Stimulated activated naive CD8-positive, alpha-beta T cell treated with anti-CD3 and anti-CD28 coated beads, Interleukin-15, amount 100 ng/mL, for 72 hours (primary cell): ENCODE data around the gene GRPEL1.

ENCODE experiments used
- ATAC-seq: fragments of 150-1000 bp; cut with Tn5 transposase; 2 replicates; pipeline ENCODE4 v1.10.0; 2021; ENCODE audit warnings: mild to moderate bottlenecking, moderate library complexity
- DNase-seq, 2 donors: peaks; one replicate each; pipeline ENCODE4 v3.0.0; 2021 to 2022
- H3K27ac Mint-ChIP-seq, 2 donors: one replicate each; pipeline ENCODE4 v1.8.0; 2022; ENCODE audit warnings: mild to moderate bottlenecking in 2 of 2, mixed read lengths in 2 of 2, moderate library complexity in 2 of 2
- H3K27me3 Mint-ChIP-seq: one replicate; pipeline ENCODE4 v1.8.0; 2022; ENCODE audit warnings: mixed read lengths
- H3K4me1 Mint-ChIP-seq: one replicate; pipeline ENCODE4 v1.8.0; 2022; ENCODE audit warnings: mild to moderate bottlenecking, mixed read lengths
- H3K4me3 Mint-ChIP-seq, 2 donors: one replicate each; pipeline ENCODE4 v1.8.0; 2022; ENCODE audit warnings: mild to moderate bottlenecking in 2 of 2, mixed read lengths in 2 of 2, moderate library complexity in 1 of 2
- H3K9me3 Mint-ChIP-seq, 2 donors: one replicate each; pipeline ENCODE4 v1.8.0; 2022; ENCODE audit warnings: mixed read lengths in 2 of 2

Gene GRPEL1

GRCh38 chr4:7059662-7060061 lies 8.2 kb downstream of the GRPEL1 start:
- Mint-ChIP-seq H3K4me3 (no peak overlapping the region), H3K27ac (no peak overlapping the region), H3K27me3 (no peaks in the 10 kb centered on the region), H3K9me3 (no peaks in the 10 kb centered on the region), H3K4me1 (peaks cover 31% of the 10 kb centered on the region)
- ATAC-seq (no peak), DNase-seq (no peak)

DNA sequence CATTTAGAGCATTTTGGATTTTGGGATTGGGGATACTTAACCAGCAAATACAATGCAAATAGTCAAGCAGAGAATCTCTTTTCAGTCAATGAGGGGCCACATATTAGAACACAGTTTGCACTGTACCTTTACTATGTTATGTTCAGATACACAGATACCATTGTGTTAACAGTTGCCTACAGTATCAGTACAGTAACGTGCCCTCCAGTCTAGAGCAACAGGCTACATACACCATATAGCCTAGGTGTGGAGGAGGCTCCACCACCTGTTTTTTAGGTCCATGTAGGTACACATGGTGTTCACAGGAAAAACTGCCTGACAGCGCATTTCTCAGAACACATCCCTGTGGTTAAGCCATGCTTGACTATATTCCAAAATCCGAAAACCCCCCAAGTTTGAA lies 9.1 kb downstream of the GRPEL1 start:
- Mint-ChIP-seq H3K4me1 (peaks cover 24% of the 10 kb centered on the region), H3K4me3 (no peak overlapping the region), H3K9me3 (no peaks in the 10 kb centered on the region), H3K27me3 (no peaks in the 10 kb centered on the region), H3K27ac (peak overlapping the region in 1 of 2 donors; percentile 27)
- ATAC-seq (no peak), DNase-seq (no peak)

DNA sequence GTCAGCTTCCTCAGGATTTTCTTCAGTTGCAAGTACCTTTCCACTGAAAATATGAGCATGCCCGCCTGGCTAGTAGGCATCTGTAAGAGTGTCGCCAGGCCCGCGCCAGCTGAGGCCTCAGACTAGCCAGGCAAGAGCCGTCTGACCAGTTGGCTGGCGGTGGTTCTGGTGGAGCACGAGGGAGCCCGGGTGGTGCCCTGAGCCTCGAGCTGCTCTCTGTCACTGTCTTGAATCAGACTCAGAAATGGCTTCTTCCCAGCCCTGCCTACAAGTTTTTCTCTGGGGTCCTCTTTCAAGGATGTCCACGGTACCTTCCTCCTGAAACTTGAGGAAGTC lies 11.9 kb downstream of the GRPEL1 start:
- Mint-ChIP-seq H3K4me1 (peaks cover 32% of the 10 kb centered on the region), H3K4me3 (no peak overlapping the region), H3K9me3 (no peaks in the 10 kb centered on the region), H3K27me3 (no peaks in the 10 kb centered on the region), H3K27ac (no peak overlapping the region)
- no peak for DNase-seq
- no peak for ATAC-seq

DNA sequence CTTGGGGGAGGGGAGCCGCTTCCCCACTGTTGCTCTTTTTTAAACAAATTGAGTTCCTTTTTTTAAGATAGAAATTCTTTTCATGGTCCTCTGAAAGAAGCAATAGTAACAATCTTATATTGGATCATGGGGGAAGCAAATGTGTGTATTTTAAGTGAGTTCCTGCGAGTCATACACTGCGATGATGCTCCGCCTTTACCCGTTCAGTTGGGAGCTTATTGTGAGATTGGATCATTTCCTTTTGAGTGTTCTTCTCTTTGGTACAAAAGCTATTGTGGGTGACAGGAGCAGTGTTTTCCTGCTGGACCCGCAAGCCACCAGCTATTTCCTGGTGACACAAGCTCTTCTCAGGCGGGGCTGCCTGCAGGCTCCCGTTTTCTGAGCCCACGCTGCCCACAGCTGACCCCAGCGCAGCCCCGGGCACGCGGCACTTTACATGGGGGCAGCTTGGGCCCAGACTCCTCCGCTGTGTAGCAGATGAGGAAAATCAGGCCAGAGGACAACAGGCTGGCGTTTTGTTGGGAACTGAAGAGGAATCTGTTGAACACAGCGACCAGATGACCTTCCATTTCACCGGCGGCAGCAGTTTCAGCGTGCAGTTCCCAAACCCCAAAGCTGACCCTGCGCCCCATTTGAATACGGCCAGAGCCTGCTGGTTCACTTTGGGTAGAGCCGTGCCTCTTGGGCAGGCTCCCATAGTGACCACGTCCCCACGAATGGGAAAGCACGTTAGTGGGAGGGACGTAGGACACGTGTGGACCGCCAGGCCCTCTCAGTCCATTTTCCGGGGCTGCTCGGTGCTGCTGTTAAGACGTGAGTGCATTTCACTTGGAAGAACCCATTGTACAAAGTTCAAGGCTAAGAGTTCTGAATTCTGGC lies 12.5 kb downstream of the GRPEL1 start:
- no peaks in the 10 kb centered on the region for H3K9me3 Mint-ChIP-seq
- no peak overlapping the region for H3K4me3 Mint-ChIP-seq
- ATAC-seq (no peak), DNase-seq (no peak)
- H3K4me1 Mint-ChIP-seq: peaks cover 31% of the 10 kb centered on the region
- peak overlapping the region in 1 of 2 donors; percentile 40 for H3K27ac Mint-ChIP-seq
- no peaks in the 10 kb centered on the region for H3K27me3 Mint-ChIP-seq

DNA sequence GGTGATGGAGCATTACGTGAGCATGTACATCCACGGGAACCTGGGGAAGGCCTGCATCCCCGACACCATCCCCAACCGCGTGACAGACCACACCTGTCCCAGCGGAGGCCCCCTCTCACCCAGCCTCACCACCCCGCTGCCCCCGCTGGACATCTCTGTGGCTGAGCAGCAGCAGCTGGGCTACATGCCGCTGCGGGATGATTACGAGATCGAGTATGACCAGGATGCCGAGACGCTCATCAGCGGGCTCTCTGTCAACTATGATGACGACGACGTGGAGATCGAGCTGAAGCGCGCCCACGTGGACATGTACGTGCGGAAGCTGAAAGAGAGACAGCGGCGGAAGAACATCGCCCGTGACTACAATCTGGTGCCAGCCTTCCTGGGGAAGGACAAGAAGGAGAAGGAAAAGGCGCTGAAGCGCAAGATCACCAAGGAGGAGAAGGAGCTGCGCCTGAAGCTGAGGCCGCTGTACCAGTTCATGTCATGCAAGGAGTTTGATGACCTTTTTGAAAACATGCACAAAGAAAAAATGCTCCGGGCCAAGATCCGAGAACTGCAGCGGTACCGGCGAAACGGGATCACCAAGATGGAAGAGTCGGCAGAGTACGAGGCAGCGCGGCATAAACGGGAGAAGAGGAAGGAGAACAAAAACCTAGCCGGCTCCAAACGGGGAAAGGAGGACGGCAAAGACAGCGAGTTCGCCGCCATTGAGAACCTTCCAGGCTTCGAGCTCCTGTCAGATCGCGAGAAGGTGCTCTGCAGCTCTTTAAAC lies 13.6 kb downstream of the GRPEL1 start:
- DNase-seq: no peak
- no peak overlapping the region for H3K4me3 Mint-ChIP-seq
- peaks cover 37% of the 10 kb centered on the region for H3K4me1 Mint-ChIP-seq

DNA sequence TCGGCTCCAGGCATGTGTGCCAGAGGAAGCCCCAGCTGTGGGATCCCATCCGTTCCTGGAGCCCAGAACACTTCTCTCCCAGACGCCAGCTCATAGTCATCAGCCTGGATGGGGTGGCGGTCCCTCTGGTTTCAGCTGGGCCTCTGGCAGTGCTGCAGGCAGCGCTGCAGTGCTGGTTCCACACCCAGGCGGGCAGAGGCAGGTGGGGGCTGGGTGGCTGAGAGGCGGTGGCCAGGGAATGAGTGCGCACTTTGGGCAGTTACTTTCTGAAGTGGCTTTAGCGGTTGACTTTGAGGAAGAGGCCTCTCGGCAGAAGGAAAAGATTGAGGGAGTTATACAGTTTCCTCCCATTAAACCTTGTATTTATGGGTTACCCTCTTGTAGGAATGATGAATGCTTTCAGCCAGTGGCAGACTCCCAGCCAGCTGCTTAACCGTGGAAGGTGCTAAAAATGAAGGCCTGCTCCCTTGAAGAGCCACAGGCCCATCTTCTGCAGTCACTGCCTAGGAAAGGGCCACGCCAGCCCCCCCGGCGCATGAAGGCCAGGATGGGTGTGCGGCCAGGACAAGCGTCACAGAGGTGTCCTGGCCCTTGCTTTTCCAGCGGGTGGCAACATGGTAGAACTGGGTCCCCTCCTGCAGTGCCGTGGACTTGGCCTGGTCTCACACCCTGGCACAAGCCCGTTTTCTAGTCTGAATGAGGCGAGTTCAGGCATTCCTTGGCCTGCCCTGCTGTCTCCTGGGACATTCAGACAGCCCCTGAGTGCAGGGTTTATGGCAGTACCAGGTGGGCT lies 14.7 kb downstream of the GRPEL1 start:
- DNase-seq (peak in 1 of 2 donors; percentile 31), ATAC-seq (peak; percentile 69)
- Mint-ChIP-seq H3K27me3 (no peaks in the 10 kb centered on the region), H3K27ac (peak overlapping the region; percentile 27 to 86), H3K9me3 (no peaks in the 10 kb centered on the region), H3K4me1 (peaks cover 38% of the 10 kb centered on the region), H3K4me3 (no peak overlapping the region)

More for the DNA sequence above, 13.6 kb downstream of the GRPEL1 start:
- no peak for ATAC-seq
- Mint-ChIP-seq H3K27ac (no peak overlapping the region), H3K9me3 (no peaks in the 10 kb centered on the region), H3K27me3 (no peaks in the 10 kb centered on the region)

GRCh38 chr4:7052313-7052712 lies 15.6 kb downstream of the GRPEL1 start:
- Mint-ChIP-seq H3K4me1 (peaks cover 43% of the 10 kb centered on the region), H3K27me3 (no peaks in the 10 kb centered on the region), H3K4me3 (no peak overlapping the region), H3K9me3 (no peaks in the 10 kb centered on the region), H3K27ac (peak overlapping the region in 1 of 2 donors; percentile 86)
- ATAC-seq (no peak), DNase-seq (no peak)

GRCh38 chr4:7051905-7052304 lies 16.0 kb downstream of the GRPEL1 start:
- peaks cover 47% of the 10 kb centered on the region for H3K4me1 Mint-ChIP-seq
- no peak for DNase-seq
- no peak overlapping the region for H3K4me3 Mint-ChIP-seq
- no peak overlapping the region for H3K27ac Mint-ChIP-seq
- no peak for ATAC-seq
- H3K9me3 Mint-ChIP-seq: no peaks in the 10 kb centered on the region
- no peaks in the 10 kb centered on the region for H3K27me3 Mint-ChIP-seq

DNA sequence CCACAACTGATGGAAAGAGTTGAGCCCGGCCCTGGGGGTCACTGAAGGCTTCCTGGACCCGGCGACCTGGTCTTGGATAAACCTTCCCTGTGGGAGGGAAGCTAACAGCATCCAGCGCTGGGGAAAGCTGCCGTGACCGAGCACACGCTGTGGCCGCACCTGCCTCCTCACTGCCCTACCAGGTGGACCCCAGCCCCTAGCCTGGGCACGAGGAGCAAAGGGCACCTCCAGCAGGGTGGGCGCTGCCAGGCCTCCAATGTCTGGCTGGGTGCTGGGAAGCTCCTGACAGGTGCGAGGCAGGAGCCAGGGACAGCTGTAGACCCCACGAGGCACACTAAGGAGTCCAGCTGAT lies 16.7 kb downstream of the GRPEL1 start:
- H3K4me3 Mint-ChIP-seq: no peak overlapping the region
- H3K27me3 Mint-ChIP-seq: no peaks in the 10 kb centered on the region
- peaks cover 55% of the 10 kb centered on the region for H3K4me1 Mint-ChIP-seq
- no peaks in the 10 kb centered on the region for H3K9me3 Mint-ChIP-seq
- H3K27ac Mint-ChIP-seq: no peak overlapping the region
- DNase-seq (no peak), ATAC-seq (no peak)

- Mint-ChIP-seq H3K27ac (no peak overlapping the region), H3K27me3 (no peaks in the 10 kb centered on the region), H3K4me3 (no peak overlapping the region), H3K9me3 (no peaks in the 10 kb centered on the region), H3K4me1 (peaks cover 60% of the 10 kb centered on the region)
- no peak for ATAC-seq
- no peak for DNase-seq
These were observed 17.3 kb downstream of the GRPEL1 start for GRCh38 chr4:7050481-7051143.

DNA sequence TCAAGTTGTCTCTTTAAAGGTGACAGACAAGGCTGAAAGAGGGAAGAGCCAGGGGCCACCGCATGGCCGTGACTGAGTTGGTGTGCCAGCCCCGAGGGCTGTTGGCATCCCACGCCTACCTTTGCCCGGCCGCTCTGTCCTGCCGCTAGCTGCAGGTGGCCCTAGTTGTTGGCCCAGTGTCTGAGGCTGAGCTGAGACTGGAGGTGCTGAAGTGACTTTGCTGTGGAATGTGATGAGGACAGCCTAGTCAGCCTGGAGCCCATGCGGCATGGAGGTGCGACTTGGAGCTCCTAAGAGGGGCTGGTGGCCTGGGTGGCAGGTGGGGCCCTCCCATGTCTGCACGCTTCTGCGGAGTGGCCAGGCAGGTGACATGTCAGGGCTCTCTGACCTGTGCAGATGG lies 18.1 kb downstream of the GRPEL1 start:
- Mint-ChIP-seq H3K4me3 (no peak overlapping the region), H3K27me3 (no peaks in the 10 kb centered on the region), H3K4me1 (peaks cover 69% of the 10 kb centered on the region), H3K9me3 (no peaks in the 10 kb centered on the region), H3K27ac (no peak overlapping the region)
- no peak for DNase-seq
- no peak for ATAC-seq

GRCh38 chr4:7049295-7049694 lies 18.6 kb downstream of the GRPEL1 start:
- no peak overlapping the region for H3K4me3 Mint-ChIP-seq
- H3K4me1 Mint-ChIP-seq: peaks cover 73% of the 10 kb centered on the region
- no peak for DNase-seq
- no peaks in the 10 kb centered on the region for H3K27me3 Mint-ChIP-seq
- ATAC-seq: no peak
- no peaks in the 10 kb centered on the region for H3K9me3 Mint-ChIP-seq
- H3K27ac Mint-ChIP-seq: no peak overlapping the region

DNA sequence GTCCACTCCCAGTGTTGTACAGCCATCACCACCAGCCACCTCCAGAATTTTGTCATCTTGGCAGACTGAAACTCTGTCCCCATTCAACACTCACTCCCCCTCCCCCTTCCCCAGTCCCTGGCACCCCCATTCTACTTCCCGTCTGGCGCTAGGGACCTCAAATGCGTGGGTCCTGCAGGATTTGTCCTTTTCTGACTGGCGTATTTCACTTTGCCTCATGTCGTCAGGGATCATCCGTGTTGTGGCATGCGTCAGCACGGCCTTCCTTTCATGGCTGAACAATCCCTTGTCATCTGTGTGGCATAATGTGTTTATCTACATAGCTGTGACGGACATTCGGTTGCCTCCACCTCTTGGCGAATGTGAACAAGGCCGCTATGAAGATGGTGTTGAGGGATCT lies 19.2 kb downstream of the GRPEL1 start:
- Mint-ChIP-seq H3K27me3 (no peaks in the 10 kb centered on the region), H3K27ac (no peak overlapping the region), H3K9me3 (no peaks in the 10 kb centered on the region), H3K4me1 (peaks cover 78% of the 10 kb centered on the region), H3K4me3 (no peak overlapping the region)
- DNase-seq (no peak), ATAC-seq (no peak)

DNA sequence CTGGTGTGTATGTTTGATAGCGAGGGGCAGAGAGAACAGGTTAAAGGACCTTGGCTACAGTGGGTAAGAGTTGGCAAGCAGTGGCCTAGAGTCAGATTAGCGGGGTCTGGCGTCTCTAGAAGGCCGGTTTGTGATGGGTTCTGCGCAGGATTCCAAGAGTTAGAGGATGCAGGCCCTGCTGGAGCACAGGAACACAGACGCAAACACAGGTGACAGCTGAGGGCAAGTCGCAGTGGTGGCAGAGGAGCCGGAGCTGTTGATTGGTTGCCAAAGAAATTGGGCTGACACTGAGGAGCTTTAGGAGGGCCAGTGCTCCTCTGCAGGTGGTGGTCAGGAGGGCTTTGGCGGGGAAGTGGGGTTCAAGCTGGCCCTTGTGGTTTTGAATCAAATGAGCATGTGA lies 20.9 kb downstream of the GRPEL1 start:
- ATAC-seq: no peak
- Mint-ChIP-seq H3K27ac (peak overlapping the region in 1 of 2 donors; percentile 81), H3K9me3 (no peaks in the 10 kb centered on the region), H3K27me3 (peaks cover 10% of the 10 kb centered on the region), H3K4me3 (no peak overlapping the region), H3K4me1 (peaks cover 73% of the 10 kb centered on the region)
- DNase-seq: no peak
